Nephron (organoid): ENCODE data around the gene ECHDC3.

Source experiments
- H3K27ac Mint-ChIP-seq, 3 experiments: 2 replicates each; pipeline ENCODE4 v1.8.0; 2020; ENCODE audit warnings: mixed read lengths in 3 of 3, mild to moderate bottlenecking in 2 of 3, moderate library complexity in 1 of 3
- H3K27me3 Mint-ChIP-seq: 2 replicates; pipeline ENCODE4 v1.8.0; 2021; ENCODE audit warnings: low read depth, mild to moderate bottlenecking, moderate library complexity, mixed read lengths
- H3K36me3 Mint-ChIP-seq: 2 replicates; pipeline ENCODE4 v1.8.0; 2020; ENCODE audit warnings: low read depth, mixed read lengths
- H3K4me1 Mint-ChIP-seq: 2 replicates; pipeline ENCODE4 v1.8.0; 2020; ENCODE audit warnings: mixed read lengths
- H3K4me3 Mint-ChIP-seq, 3 experiments: 2 replicates each; pipeline ENCODE4 v1.8.0; 2020; ENCODE audit warnings: mild to moderate bottlenecking in 3 of 3, mixed read lengths in 3 of 3, moderate library complexity in 2 of 3
- H3K9me3 Mint-ChIP-seq: 2 replicates; pipeline ENCODE4 v1.8.0; 2020; ENCODE audit warnings: mixed read lengths
- TF ChIP-seq, protein P1 (sequence below), 3 experiments: fragments of 200-600 bp; sonication (generic); IDR thresholded peaks; one replicate each; pipeline ENCODE4 v1.5.0; 2021; ENCODE audit warnings: antibody characterized with exemption in 3 of 3; ENCODE audit not compliant: unreplicated experiment in 3 of 3

ECHDC3 gene

DNA sequence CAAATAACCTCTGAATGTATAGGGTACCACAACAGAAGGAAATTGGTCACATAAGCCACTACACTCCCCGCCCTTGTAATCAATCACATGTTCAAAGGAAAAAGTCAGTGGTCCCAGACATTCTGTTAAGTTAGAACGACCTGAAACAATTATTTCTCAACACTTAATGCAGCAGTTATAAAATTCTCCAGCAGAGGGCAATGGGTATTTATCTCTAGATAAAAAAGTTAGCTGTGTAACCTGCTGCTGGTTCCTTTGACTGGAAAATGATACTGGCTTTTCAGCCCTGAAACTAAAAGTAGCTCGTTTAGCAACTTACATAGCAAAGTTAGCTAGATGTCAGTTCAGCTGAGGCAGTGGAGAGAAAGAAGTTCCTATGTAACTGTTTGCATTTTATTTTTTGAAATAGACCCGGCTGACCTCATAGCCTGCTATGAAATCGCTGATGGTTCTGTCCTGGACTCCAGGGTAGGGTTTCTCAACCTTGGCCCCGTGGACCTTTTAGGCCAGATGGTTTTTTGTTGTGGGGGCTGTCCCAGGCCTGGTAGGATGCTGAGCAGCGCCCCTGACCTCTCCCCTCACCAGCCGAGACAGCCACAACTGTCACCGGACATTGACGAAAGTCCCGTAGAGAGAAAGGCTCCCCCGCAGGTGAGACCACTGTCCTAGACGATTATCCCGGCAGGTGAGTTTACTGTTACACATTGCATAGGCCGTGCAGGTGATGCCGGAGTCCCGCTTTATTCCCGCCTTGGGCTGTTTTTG lies 40.8 kb downstream of the ECHDC3 start:
- Mint-ChIP-seq H3K4me1 (no peaks in the 10 kb centered on the region), H3K27me3 (peaks cover 22% of the 10 kb centered on the region), H3K27ac (no peak overlapping the region), H3K9me3 (peaks cover 8% of the 10 kb centered on the region), H3K36me3 (no peaks in the 10 kb centered on the region), H3K4me3 (no peak overlapping the region)
- TF ChIP-seq, protein P1, sequence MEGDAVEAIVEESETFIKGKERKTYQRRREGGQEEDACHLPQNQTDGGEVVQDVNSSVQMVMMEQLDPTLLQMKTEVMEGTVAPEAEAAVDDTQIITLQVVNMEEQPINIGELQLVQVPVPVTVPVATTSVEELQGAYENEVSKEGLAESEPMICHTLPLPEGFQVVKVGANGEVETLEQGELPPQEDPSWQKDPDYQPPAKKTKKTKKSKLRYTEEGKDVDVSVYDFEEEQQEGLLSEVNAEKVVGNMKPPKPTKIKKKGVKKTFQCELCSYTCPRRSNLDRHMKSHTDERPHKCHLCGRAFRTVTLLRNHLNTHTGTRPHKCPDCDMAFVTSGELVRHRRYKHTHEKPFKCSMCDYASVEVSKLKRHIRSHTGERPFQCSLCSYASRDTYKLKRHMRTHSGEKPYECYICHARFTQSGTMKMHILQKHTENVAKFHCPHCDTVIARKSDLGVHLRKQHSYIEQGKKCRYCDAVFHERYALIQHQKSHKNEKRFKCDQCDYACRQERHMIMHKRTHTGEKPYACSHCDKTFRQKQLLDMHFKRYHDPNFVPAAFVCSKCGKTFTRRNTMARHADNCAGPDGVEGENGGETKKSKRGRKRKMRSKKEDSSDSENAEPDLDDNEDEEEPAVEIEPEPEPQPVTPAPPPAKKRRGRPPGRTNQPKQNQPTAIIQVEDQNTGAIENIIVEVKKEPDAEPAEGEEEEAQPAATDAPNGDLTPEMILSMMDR (IDR thresholded peaks at IDR 0.05; ENCODE audit: unreplicated experiment in 3 of 3): peak; percentile 66 to 82 (median 70)

DNA sequence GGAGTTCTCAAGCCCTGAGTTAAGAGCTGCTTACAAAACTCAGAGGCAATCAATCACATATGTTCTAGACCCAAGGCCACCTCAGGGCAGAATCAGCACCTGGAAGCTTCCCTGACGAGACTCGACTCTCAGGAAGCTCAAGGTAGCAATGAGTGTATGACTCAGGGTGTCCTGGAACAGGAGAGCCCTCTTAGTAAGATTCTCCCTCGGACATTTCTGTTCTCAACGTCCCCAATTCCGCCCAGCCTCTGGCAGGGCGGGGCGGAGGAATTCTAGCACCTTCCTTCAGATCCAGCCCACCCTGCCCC lies 41.3 kb downstream of the ECHDC3 start:
- Mint-ChIP-seq H3K27me3 (peaks cover 19% of the 10 kb centered on the region), H3K4me3 (no peak overlapping the region), H3K9me3 (peaks cover 8% of the 10 kb centered on the region), H3K4me1 (no peaks in the 10 kb centered on the region), H3K36me3 (no peaks in the 10 kb centered on the region), H3K27ac (no peak overlapping the region)
- TF ChIP-seq, protein P1 (IDR thresholded peaks at IDR 0.05; ENCODE audit: unreplicated experiment in 3 of 3): no peak

DNA sequence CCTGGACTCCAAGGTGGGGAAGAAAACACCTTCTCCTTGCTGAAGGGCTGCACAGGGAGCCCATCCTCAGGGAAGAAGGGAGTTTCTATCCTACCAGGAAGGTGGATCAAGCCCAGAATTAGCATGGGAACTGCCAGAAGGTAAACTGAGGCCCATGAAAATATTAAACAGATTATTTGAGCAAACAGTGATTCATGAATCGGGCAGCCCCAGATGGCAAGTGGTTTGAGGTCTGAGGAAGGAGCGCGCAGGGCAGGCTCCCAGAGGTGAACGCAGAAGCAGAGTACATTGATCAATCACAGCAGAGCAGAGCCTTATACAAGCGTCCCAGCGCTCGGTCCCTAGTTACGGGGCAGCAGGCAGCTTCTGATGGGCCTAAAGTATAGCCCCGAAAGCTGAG lies 45.2 kb downstream of the ECHDC3 start:
- Mint-ChIP-seq H3K27ac (no peak overlapping the region), H3K4me1 (peaks cover 9% of the 10 kb centered on the region), H3K9me3 (peaks cover 3% of the 10 kb centered on the region), H3K36me3 (no peaks in the 10 kb centered on the region), H3K27me3 (peaks cover 18% of the 10 kb centered on the region), H3K4me3 (no peak overlapping the region)
- TF ChIP-seq, protein P1 (IDR thresholded peaks at IDR 0.05; ENCODE audit: unreplicated experiment in 3 of 3): no peak

DNA sequence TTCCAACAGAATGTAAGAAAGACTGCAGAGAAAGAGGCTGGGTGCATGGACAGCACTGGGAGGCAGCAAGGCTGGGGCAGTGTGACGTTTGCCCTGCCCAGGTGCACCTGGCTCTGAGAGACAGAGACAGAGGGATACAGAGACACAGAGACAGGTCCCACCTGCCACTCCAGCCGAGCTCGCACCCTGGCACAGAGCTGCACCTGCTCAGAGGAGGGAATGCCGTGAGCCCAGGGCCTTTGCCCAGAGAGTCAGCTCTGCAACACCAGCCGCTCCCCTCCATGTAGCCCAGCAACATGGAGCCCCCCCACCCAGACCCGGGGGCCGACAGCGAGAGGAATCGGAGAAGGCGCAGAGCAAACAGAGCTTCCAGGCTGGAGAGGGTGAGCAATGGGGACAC lies 45.7 kb downstream of the ECHDC3 start:
- Mint-ChIP-seq H3K4me3 (no peak overlapping the region), H3K36me3 (no peaks in the 10 kb centered on the region), H3K9me3 (peaks cover 3% of the 10 kb centered on the region), H3K27ac (no peak overlapping the region), H3K4me1 (peaks cover 9% of the 10 kb centered on the region), H3K27me3 (peaks cover 18% of the 10 kb centered on the region)
- TF ChIP-seq, protein P1 (IDR thresholded peaks at IDR 0.05; ENCODE audit: unreplicated experiment in 3 of 3): no peak

DNA sequence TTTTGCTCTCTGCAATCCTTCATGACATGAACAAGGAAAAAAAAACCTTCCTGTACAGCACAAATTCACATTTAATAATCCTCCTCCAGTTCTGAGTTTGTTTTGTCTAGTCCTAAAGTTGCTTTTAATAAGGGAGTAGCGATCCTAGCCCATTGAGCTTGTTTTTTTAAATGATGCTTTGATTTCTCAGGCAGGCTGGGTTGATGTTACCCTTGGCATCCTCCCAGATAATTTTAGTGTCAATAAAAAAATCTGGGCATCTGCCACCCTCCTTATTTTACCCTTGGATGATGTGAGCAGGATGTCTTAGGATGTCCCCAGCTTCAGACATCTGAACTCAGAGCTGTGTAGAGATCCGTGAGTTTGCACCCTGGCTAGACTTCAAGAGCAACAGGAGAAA lies 47.1 kb downstream of the ECHDC3 start:
- Mint-ChIP-seq H3K27me3 (peaks cover 18% of the 10 kb centered on the region), H3K4me3 (no peak overlapping the region), H3K27ac (peak overlapping the region; percentile 48 to 81 (median 54)), H3K9me3 (peaks cover 6% of the 10 kb centered on the region), H3K4me1 (peaks cover 9% of the 10 kb centered on the region), H3K36me3 (peaks cover 4% of the 10 kb centered on the region)
- TF ChIP-seq, protein P1 (IDR thresholded peaks at IDR 0.05; ENCODE audit: unreplicated experiment in 3 of 3): no peak

DNA sequence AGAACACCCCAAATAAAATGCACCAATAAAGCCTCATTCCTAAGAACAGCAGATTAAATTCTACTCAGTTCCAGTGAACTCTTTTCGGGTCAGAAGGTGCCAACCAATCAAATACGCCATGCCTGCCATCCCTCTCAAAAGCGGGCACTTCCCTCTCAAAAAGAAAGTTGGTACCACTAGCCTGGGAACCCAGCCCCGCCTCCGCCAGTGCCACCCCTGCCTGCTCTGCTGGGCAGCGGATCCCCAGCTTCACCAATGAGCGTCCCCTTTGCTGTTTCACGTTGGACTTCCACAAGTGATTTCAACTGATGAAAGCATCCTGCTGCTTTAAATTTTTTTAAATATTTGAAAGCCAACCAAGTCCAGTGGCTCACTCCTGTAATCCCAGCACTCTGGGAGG lies 47.8 kb downstream of the ECHDC3 start:
- TF ChIP-seq, protein P1 (IDR thresholded peaks at IDR 0.05; ENCODE audit: unreplicated experiment in 3 of 3): no peak
- no peak overlapping the region for H3K4me3 Mint-ChIP-seq
- peaks cover 4% of the 10 kb centered on the region for H3K36me3 Mint-ChIP-seq
- peaks cover 6% of the 10 kb centered on the region for H3K9me3 Mint-ChIP-seq
- peaks cover 9% of the 10 kb centered on the region for H3K4me1 Mint-ChIP-seq
- peaks cover 18% of the 10 kb centered on the region for H3K27me3 Mint-ChIP-seq
- H3K27ac Mint-ChIP-seq: peak overlapping the region; percentile 48 to 81 (median 54)
